A549 (cell line): ENCODE results near the gene DNAJC3. TPM values are rescaled to one million over a fixed set of nuclear protein-coding genes. Genes with fewer than 3 reads are reported as not detected.
"Not testable (repeated sequence)": the region's sequence is repeated elsewhere in the genome, so short reads cannot be mapped to it uniquely, and the experiment has no call there.

Experiments used
- ATAC-seq, 2 experiments: fragments of 200-7000 bp in 1 of 2; fragments of >200 bp in 1 of 2; cut with Nextera tagmentation in 1 of 2; cut with Tn5 transposase in 1 of 2; 3 replicates each; pipeline versions ENCODE4 v1.8.0 to v1.9.1; 2018 to 2020; ENCODE audit warnings: mild to moderate bottlenecking in 1 of 2, moderate library complexity in 1 of 2
- CTCF ChIA-PET: fragments of 300-600 bp; sonication (Branson Sonifier 250); formaldehyde crosslinking; extraction: SDS; loops from one replicate; lab custom pipeline; 2021; ENCODE audit warnings: antibody characterized with exemption, inconsistent platforms; lab: Yijun Ruan, JAX
- POLR2A ChIA-PET: fragments of 350-600 bp; formaldehyde crosslinking; extraction: SDS; loops from one replicate; lab custom pipeline; 2021; ENCODE audit warnings: antibody characterized with exemption, inconsistent platforms; lab: Yijun Ruan, JAX
- DNase-seq, 2 experiments: peaks; one replicate each; pipeline versions ENCODE4 v3.0.0 to v3.0.0-alpha.2; 2011 to 2016; ENCODE audit warnings: low read depth in 1 of 2, low spot score in 1 of 2
- FAIRE-seq: peaks from 2 replicates; lab custom pipeline; 2011; peaks lifted over from hg19 to GRCh38; lab: Jason Lieb, UNC
- H3K27ac ChIP-seq, 2 experiments: fragments of >200 bp; sonication (Bioruptor Twin); formaldehyde crosslinking; 3 replicates each; pipeline ENCODE4 v1.5.1; 2016 to 2017
- H3K4me1 ChIP-seq: fragments of >200 bp; sonication (Bioruptor Twin); formaldehyde crosslinking; 3 replicates; pipeline ENCODE4 v1.6.1; 2016
- H3K4me2 ChIP-seq: fragments of >200 bp; sonication (Bioruptor Twin); formaldehyde crosslinking; 3 replicates; pipeline ENCODE4 v1.6.1; 2016
- H3K4me3 ChIP-seq: fragments of >200 bp; sonication (Bioruptor Twin); formaldehyde crosslinking; 3 replicates; pipeline ENCODE4 v1.5.1; 2016
- H3K9me3 ChIP-seq: fragments of >200 bp; sonication (Bioruptor Twin); formaldehyde crosslinking; 3 replicates; pipeline ENCODE4 v1.6.1; 2016
- BHLHE40 ChIP-seq: IDR thresholded peaks from 2 replicates; pipeline ENCODE4 v1.6.1; 2012; ENCODE audit warnings: low read depth, low read length, inconsistent platforms
- CBX2 ChIP-seq: fragments of 200-600 bp; sonication (generic); IDR thresholded peaks from 2 replicates; pipeline ENCODE4 v1.6.1; 2016; ENCODE audit warnings: low read depth, mild to moderate bottlenecking, borderline replicate concordance
- CHD4 ChIP-seq: fragments of 200-600 bp; sonication (generic); IDR thresholded peaks from 2 replicates; pipeline ENCODE4 v1.6.1; 2016; ENCODE audit warnings: antibody characterized with exemption, mild to moderate bottlenecking, borderline replicate concordance
- EP300 ChIP-seq, 2 experiments: fragments of >200 bp; sonication (Bioruptor Twin); formaldehyde crosslinking; IDR thresholded peaks; 2 replicates in 1 of 2; 3 replicates in 1 of 2; pipeline ENCODE4 v1.6.1; 2016 to 2017
- ESRRA ChIP-seq: fragments of 150-350 bp; IDR thresholded peaks from 2 replicates; pipeline ENCODE4 v1.6.1; 2014; ENCODE audit warnings: mild to moderate bottlenecking, low read length, borderline replicate concordance
- FOSL2 ChIP-seq, 2 experiments: fragments of 450-650 bp in 1 of 2; fragments of >200 bp in 1 of 2; sonication (Bioruptor Twin) in 1 of 2; formaldehyde crosslinking; IDR thresholded peaks; 2 replicates each; pipeline versions ENCODE4 v1.5.0 to v1.6.1; 2016 to 2020; ENCODE audit warnings: mild to moderate bottlenecking in 1 of 2, moderate library complexity in 1 of 2
- HOXB13 ChIP-seq: fragments of 250-450 bp; sonication (Bioruptor Pico); IDR thresholded peaks from 2 replicates; pipeline ENCODE4 v1.5.0; 2020; ENCODE audit warnings: low read depth, mild to moderate bottlenecking, moderate library complexity
- JUN ChIP-seq, 2 experiments: fragments of >200 bp; sonication (Bioruptor Twin); formaldehyde crosslinking; IDR thresholded peaks; 2 replicates in 1 of 2; 3 replicates in 1 of 2; pipeline ENCODE4 v1.6.1; 2016 to 2017
- KDM1A ChIP-seq: fragments of 200-600 bp; sonication (generic); IDR thresholded peaks from 2 replicates; pipeline ENCODE4 v1.6.1; 2016; ENCODE audit warnings: low read depth, mild to moderate bottlenecking
- MYC ChIP-seq: IDR thresholded peaks from 2 replicates; pipeline ENCODE4 v1.6.1; 2012; ENCODE audit warnings: mild to moderate bottlenecking, inconsistent platforms, low read length, improper control_type of control experiment, borderline replicate concordance
- NFE2L2 ChIP-seq: fragments of 150-350 bp; conservative IDR thresholded peaks from 2 replicates; pipeline ENCODE4 v1.6.1; 2014; ENCODE audit warnings: low read length
- NR3C1 ChIP-seq: fragments of >200 bp; sonication (Bioruptor Twin); formaldehyde crosslinking; IDR thresholded peaks from 3 replicates; pipeline ENCODE4 v1.6.1; 2017
- POLR2A ChIP-seq: IDR thresholded peaks from 2 replicates; pipeline ENCODE4 v1.6.1; 2012; ENCODE audit warnings: mild to moderate bottlenecking, low read length
- POLR2AphosphoS2 ChIP-seq: conservative IDR thresholded peaks from 2 replicates; pipeline ENCODE4 v1.6.1; 2012; ENCODE audit warnings: low read length, improper control_type of control experiment, inconsistent platforms
- RARB ChIP-seq: fragments of 250-450 bp; sonication (Bioruptor Pico); IDR thresholded peaks from 2 replicates; pipeline ENCODE4 v1.8.0; 2021; ENCODE audit warnings: mild to moderate bottlenecking, moderate library complexity
- RFX5 ChIP-seq: fragments of 450-650 bp; IDR thresholded peaks from 2 replicates; pipeline ENCODE4 v1.7.1; 2014; ENCODE audit warnings: antibody characterized with exemption, mild to moderate bottlenecking, moderate library complexity
- SREBF2 ChIP-seq: fragments of 450-650 bp; IDR thresholded peaks from 2 replicates; pipeline ENCODE4 v1.6.1; 2014; ENCODE audit warnings: mild to moderate bottlenecking, moderate library complexity
- ZNF302 ChIP-seq: fragments of 250-450 bp; sonication (Bioruptor Pico); IDR thresholded peaks from 2 replicates; pipeline ENCODE4 v1.9.0; 2021; ENCODE audit warnings: inconsistent platforms, mild to moderate bottlenecking, moderate library complexity
- ZSCAN20 ChIP-seq: fragments of 250-450 bp; sonication (Bioruptor Pico); IDR thresholded peaks from 2 replicates; pipeline ENCODE4 v1.8.0; 2022; ENCODE audit warnings: mild to moderate bottlenecking, moderate library complexity
- WGBS: methylation state at CpG from one replicate; pipeline ENCODE4 v1.1.6; 2017; ENCODE audit errors: missing lambda C conversion rate; 5-methylcytosine and 5-hydroxymethylcytosine counted together
- polyA plus RNA-seq, 4 experiments: library from polyadenylated mRNA; depleted of rRNA in 3 of 4; stranded (reverse); fragments of >200 nt; fragmentation: RNase III in 1 of 4; extraction: RNeasy Plus Mini Kit Qiagen cat#74134 plus additional on column Dnase treatment in 1 of 4; gene quantifications; 2 replicates in 3 of 4; 3 replicates in 1 of 4; pipeline ENCODE4 v1.2.3, GENCODE V29; 2011 to 2017
- TF ChIP-seq, protein P1 (sequence below): fragments of >200 bp; sonication (Bioruptor Twin); formaldehyde crosslinking; IDR thresholded peaks from 3 replicates; pipeline ENCODE4 v1.6.1; 2016
- TF ChIP-seq, protein P2 (sequence below): fragments of >200 bp; sonication (Bioruptor Twin); formaldehyde crosslinking; IDR thresholded peaks from 3 replicates; pipeline ENCODE4 v1.5.1; 2016
- TF ChIP-seq, protein P3 (sequence below): IDR thresholded peaks from 2 replicates; pipeline ENCODE4 v1.6.1; 2012; ENCODE audit warnings: low read depth, borderline replicate concordance

Gene DNAJC3
- polyA plus RNA-seq, 2 of the 4 experiments (the other 2 are of a cell fraction): 11.1 to 21.9 TPM

DNA sequence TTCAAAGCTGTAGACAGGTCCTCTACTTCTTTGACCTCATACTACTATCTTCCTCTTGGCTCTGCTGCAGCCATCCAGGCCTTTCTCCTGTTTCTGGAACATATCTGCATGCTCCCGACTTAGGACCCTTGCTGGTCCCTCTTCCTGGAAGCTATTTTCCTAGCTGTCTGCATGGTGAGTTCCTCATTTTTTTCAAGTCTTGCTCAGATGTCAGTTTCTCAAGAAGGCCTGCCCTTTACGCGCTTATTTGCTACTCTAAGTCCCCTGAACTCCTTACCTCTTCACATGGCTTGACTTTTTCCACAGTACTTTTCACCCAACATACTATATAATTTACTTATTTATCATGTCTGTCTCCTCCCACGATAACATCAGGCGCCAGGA, 31.4 kb downstream of the DNAJC3 start:
- H3K27ac ChIP-seq: no peak overlapping the region
- no peak overlapping the region for H3K4me3 ChIP-seq
- no peak for TF ChIP-seq KDM1A
- TF ChIP-seq ZNF302 (CRISPR knock-in tag): no peak
- no peak for TF ChIP-seq SREBF2
- TF ChIP-seq ZSCAN20: no peak
- TF ChIP-seq POLR2A: no peak
- TF ChIP-seq POLR2AphosphoS2: no peak
- no peak for FAIRE-seq
- POLR2A ChIA-PET: interaction anchor here (1.4 kb wide), 1 partner anchor 32 kb away, joined by 5 read pairs; the partner anchor contains the start of gene DNAJC3
- H3K4me2 ChIP-seq: no peak overlapping the region
- ATAC-seq: no peak
- 95% methylated on average over 5 of the region's 5 CpGs for WGBS
- DNase-seq: no peak
- peaks cover 7% of the 10 kb centered on the region; the same call in 1 of the 3 replicates for H3K9me3 ChIP-seq
- CTCF ChIA-PET: no interaction called here
- H3K4me1 ChIP-seq: peaks cover 2% of the 10 kb centered on the region; the same call in 1 of the 3 replicates

DNA sequence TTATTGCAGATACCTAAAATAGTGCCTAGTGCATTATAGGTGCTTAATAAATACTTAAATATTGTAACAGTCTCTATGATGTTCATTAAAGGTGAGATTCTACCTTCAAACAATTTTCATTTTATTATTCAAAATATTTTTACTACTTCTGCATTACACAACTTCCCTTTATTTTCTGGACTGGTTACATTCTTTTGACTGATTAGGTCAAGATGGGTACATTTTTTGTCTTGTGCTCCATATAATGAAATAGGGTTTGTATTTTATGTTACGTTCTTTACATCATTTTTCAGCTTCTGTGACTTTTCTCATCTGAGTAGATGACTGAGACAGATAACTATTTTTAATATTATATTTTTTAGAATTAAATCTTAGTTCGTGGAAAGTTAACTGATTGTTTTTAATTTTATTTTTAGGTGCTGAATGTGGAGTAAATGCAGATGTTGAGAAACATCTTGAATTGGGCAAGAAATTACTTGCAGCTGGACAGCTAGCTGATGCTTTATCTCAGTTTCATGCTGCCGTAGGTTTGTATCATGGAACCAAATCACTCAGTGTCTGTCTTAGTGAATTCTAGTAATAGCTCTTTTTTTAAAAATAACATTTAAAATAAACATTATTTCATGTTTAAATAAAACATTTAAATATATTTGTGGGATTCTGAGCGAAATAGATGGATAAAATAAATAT, 32.0 kb downstream of the DNAJC3 start:
- TF ChIP-seq RARB (CRISPR knock-in tag): no peak
- TF ChIP-seq, protein P1, sequence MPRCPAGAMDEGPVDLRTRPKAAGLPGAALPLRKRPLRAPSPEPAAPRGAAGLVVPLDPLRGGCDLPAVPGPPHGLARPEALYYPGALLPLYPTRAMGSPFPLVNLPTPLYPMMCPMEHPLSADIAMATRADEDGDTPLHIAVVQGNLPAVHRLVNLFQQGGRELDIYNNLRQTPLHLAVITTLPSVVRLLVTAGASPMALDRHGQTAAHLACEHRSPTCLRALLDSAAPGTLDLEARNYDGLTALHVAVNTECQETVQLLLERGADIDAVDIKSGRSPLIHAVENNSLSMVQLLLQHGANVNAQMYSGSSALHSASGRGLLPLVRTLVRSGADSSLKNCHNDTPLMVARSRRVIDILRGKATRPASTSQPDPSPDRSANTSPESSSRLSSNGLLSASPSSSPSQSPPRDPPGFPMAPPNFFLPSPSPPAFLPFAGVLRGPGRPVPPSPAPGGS: no peak
- TF ChIP-seq, all 56 proteins: peak for 0
- CTCF ChIA-PET: no interaction called here
- Histone ChIP-seq H3K9me3 (peaks cover 10% of the 10 kb centered on the region; the same call in 1 of the 3 replicates), H3K27ac (no peak overlapping the region), H3K4me1 (peaks cover 5% of the 10 kb centered on the region), H3K4me2 (no peak overlapping the region), H3K4me3 (no peak overlapping the region)
- ATAC-seq: no peak
- 83% methylated on average over 4 of the region's 4 CpGs for WGBS
- no peak for FAIRE-seq
- no peak for DNase-seq
- POLR2A ChIA-PET: interaction anchor here (1.4 kb wide), 1 partner anchor 32 kb away, joined by 5 read pairs; the partner anchor contains the start of gene DNAJC3

DNA sequence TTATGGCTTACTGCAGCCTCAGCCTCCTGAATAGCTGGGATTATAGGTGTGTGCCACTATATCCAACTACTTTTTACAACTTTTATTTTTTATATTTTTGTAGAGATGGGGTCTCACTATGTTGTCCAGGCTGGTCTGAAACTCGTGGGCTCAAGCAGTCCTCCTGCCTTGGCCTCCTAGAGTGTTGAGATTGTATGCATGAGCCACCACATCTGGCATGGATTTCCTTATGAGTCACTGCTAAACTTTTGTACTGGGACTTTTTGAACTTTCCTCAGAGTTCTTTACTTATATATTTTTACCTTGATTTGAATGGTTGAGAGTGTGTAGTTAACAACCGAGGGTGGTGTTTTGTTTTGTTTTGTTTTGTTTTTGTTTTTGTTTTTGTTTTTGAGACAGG, 33.4 kb downstream of the DNAJC3 start:
- ATAC-seq: no peak

DNA sequence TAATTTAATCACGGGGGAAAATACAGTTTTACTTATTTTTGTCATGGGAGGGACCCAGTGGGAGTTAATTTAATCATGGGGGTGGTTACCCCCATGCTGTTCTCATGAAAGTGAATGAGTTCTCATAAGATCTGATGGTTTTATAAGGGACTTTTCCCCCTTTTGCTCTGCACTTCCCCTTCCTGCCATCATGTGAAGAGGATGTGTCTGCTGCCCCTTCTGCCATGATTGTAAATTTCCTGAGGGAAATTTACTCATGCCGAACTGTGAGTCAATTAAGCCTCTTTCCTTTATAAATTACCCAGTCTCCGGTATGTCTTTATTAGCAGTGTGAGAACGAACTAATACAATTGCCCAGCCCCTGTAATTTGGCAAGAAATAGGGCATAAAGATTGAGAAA, 35.9 kb downstream of the DNAJC3 start:
- Histone ChIP-seq H3K4me1 (peaks cover 17% of the 10 kb centered on the region), H3K9me3 (peaks cover 10% of the 10 kb centered on the region; the same call in 1 of the 3 replicates)
- DNase-seq, H3K27ac ChIP-seq, H3K4me2 ChIP-seq, POLR2A ChIA-PET, ATAC-seq, FAIRE-seq, H3K4me3 ChIP-seq: not testable (repeated sequence)
- CTCF ChIA-PET: interaction anchor here (0.6 to 1.5 kb wide), 2 partner anchors 17 to 176 kb away, joined by 3 to 5 read pairs; no protein-coding TSS in a partner anchor
- 94% methylated on average over 4 of the region's 4 CpGs for WGBS

More for the DNA sequence above, 33.4 kb downstream of the DNAJC3 start:
- H3K9me3 ChIP-seq: peaks cover 10% of the 10 kb centered on the region; the same call in 1 of the 3 replicates
- ChIA-PET CTCF (interaction anchor here (0.7 to 1.1 kb wide), 2 partner anchors 13 to 106 kb away, joined by 3 to 4 read pairs; no protein-coding TSS in a partner anchor), POLR2A (no interaction called here)
- peaks cover 16% of the 10 kb centered on the region for H3K4me1 ChIP-seq
- no peak overlapping the region for H3K4me2 ChIP-seq
- FAIRE-seq: no peak
- 0 out of 6 replicates have a peak overlapping the region, but pooled peaks of 1 of the 2 experiments have one; percentile 30 for H3K27ac ChIP-seq
- WGBS: 48% methylated on average over 2 of the region's 2 CpGs
- TF ChIP-seq RFX5: no peak
- TF ChIP-seq FOSL2 (IDR thresholded peaks at IDR 0.05): no peak
- TF ChIP-seq FOSL2 (CRISPR knock-in tag; IDR thresholded peaks at IDR 0.05): 0 out of 2 replicates have a peak, but pooled peaks have one; percentile 10
- TF ChIP-seq, all 56 proteins: peak for 1
- H3K4me3 ChIP-seq: no peak overlapping the region
- peak in 1 of 2 experiments; percentile 32 for DNase-seq

DNA sequence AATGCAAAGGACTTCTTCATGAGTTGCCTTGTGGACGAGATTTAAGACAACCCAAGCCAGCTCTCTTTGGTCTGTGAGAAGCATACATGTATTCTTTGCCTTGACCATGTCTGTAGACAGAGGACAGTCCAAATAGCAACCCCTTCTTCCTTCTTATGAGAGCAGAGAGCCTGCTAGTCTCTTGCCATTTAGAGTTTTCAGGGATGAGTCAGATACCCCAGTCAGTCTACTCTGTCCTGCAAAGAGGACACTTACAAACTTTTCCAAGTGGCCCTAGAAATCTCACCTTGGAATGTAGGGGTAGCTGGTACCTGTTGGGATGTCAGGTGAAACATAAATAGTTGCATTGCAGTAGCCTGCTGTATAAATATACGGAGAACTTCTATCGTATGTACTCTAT, 36.7 kb downstream of the DNAJC3 start:
- peaks cover 10% of the 10 kb centered on the region; the same call in 1 of the 3 replicates for H3K9me3 ChIP-seq
- ChIA-PET POLR2A (interaction anchor here (0.7 to 2.0 kb wide), 2 partner anchors 17 to 37 kb away, joined by 3 to 10 read pairs; partner anchors contain the start of gene DNAJC3), CTCF (no interaction called here)
- ATAC-seq (peak in 1 of 2 experiments; percentile 43; a peak in 1 of 6 replicates), FAIRE-seq (no peak), DNase-seq (no peak)
- peak overlapping the region; percentile 54 for H3K4me2 ChIP-seq
- peak overlapping the region; percentile 58 to 84; a peak in 5 of 6 replicates for H3K27ac ChIP-seq
- H3K4me1 ChIP-seq: peaks cover 17% of the 10 kb centered on the region
- WGBS: 84% methylated on average over 3 of the region's 3 CpGs
- H3K4me3 ChIP-seq: no peak overlapping the region
- TF ChIP-seq JUN (IDR thresholded peaks at IDR 0.05) (no peak), CBX2 (no peak), FOSL2 (IDR thresholded peaks at IDR 0.05) (no peak), FOSL2 (CRISPR knock-in tag; IDR thresholded peaks at IDR 0.05) (no peak), HOXB13 (CRISPR knock-in tag) (no peak), NFE2L2 (no peak), CHD4 (no peak), ZSCAN20 (no peak), ESRRA (no peak), MYC (no peak), POLR2AphosphoS2 (no peak), EP300 (IDR thresholded peaks at IDR 0.05) (no peak), BHLHE40 (no peak), ZNF302 (CRISPR knock-in tag) (no peak), NR3C1 (no peak)
- TF ChIP-seq, protein P2, sequence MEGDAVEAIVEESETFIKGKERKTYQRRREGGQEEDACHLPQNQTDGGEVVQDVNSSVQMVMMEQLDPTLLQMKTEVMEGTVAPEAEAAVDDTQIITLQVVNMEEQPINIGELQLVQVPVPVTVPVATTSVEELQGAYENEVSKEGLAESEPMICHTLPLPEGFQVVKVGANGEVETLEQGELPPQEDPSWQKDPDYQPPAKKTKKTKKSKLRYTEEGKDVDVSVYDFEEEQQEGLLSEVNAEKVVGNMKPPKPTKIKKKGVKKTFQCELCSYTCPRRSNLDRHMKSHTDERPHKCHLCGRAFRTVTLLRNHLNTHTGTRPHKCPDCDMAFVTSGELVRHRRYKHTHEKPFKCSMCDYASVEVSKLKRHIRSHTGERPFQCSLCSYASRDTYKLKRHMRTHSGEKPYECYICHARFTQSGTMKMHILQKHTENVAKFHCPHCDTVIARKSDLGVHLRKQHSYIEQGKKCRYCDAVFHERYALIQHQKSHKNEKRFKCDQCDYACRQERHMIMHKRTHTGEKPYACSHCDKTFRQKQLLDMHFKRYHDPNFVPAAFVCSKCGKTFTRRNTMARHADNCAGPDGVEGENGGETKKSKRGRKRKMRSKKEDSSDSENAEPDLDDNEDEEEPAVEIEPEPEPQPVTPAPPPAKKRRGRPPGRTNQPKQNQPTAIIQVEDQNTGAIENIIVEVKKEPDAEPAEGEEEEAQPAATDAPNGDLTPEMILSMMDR: no peak
- TF ChIP-seq, protein P3, sequence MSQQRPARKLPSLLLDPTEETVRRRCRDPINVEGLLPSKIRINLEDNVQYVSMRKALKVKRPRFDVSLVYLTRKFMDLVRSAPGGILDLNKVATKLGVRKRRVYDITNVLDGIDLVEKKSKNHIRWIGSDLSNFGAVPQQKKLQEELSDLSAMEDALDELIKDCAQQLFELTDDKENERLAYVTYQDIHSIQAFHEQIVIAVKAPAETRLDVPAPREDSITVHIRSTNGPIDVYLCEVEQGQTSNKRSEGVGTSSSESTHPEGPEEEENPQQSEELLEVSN: no peak
